Activated CD8-positive, alpha-beta T cell treated with anti-CD3 and anti-CD28 coated beads for 36 hours (primary cell): ENCODE results near the gene SDK2. TPM values are rescaled to one million over a fixed set of nuclear protein-coding genes. Genes with fewer than 3 reads are reported as not detected.

Experiments
- ATAC-seq: fragments of 200-7000 bp; cut with Tn5 transposase; one replicate; pipeline ENCODE4 v1.10.0; 2021; ENCODE audit warnings: mild to moderate bottlenecking, moderate library complexity
- CTCF ChIA-PET: fragments of 350-600 bp; sonication (Branson Sonifier 250); formaldehyde crosslinking; loops from one replicate; lab custom pipeline; 2021; ENCODE audit warnings: antibody characterized with exemption; lab: Charles Lee
- POLR2A ChIA-PET: fragments of 350-600 bp; sonication (Branson Sonifier 250); formaldehyde crosslinking; loops from one replicate; lab custom pipeline; 2021; ENCODE audit warnings: antibody characterized with exemption; lab: Charles Lee
- DNase-seq: peaks from one replicate; pipeline ENCODE4 v3.0.0-alpha.2; 2020
- H3K27ac Mint-ChIP-seq: one replicate; pipeline ENCODE4 v1.8.0; 2021; ENCODE audit warnings: mild to moderate bottlenecking, mixed read lengths
- H3K27me3 Mint-ChIP-seq: one replicate; pipeline ENCODE4 v1.8.0; 2021; ENCODE audit warnings: mixed read lengths
- H3K36me3 Mint-ChIP-seq: one replicate; pipeline ENCODE4 v1.8.0; 2021; ENCODE audit warnings: low read depth, mixed read lengths
- H3K4me1 Mint-ChIP-seq: one replicate; pipeline ENCODE4 v1.8.0; 2021; ENCODE audit warnings: low read depth, mixed read lengths
- H3K4me3 Mint-ChIP-seq: one replicate; pipeline ENCODE4 v1.8.0; 2021; ENCODE audit warnings: mild to moderate bottlenecking, moderate library complexity, mixed read lengths
- H3K9me3 Mint-ChIP-seq: one replicate; pipeline ENCODE4 v1.8.0; 2021; ENCODE audit warnings: mixed read lengths
- intact Hi-C: fragments of 100-400 bp; cut with micrococcal nuclease; formaldehyde crosslinking; loops from one replicate; pipeline ENCODE4 v1.10.0; 2022
- total RNA-seq, 2 experiments: library from RNA; stranded (reverse); gene quantifications; one replicate each; pipeline ENCODE4 v1.2.3, GENCODE V29; 2021
- TF ChIP-seq, protein P1 (sequence below): fragments of 200-600 bp; IDR thresholded peaks from one replicate; pipeline ENCODE4 v1.8.0; 2022; ENCODE audit warnings: antibody characterized with exemption, mild to moderate bottlenecking

SDK2 gene
- total RNA-seq, 2 experiments from 2014 or later: 3.2 to 3.3 TPM

DNA sequence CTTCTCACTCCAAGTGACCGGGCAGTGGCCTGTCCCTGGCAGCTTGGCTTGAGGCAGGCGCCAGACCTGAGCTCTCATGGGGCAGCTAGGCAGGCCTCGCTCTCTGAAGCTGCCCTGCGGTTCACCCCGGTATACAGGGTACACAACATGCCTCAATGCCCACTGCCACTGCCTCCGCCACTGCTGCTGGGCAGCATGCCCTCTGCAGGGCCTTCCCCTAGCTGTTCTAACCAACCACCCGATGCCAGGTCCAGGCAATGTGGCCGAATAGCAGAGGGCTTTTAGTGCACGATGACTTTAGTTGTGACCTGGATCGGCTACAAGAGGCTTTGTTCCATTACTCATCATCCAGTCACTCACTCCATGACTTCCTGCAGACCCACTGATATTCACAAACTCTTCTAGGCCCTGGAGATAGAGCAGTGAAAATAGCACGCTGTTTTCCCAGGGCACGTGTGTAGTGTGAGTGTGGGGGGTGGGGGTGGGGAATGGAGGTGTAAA lies 352.2 kb downstream of the SDK2 start:
- Mint-ChIP-seq H3K4me3 (no peak overlapping the region), H3K27me3 (peaks cover 4% of the 10 kb centered on the region), H3K27ac (no peak overlapping the region), H3K4me1 (peaks cover 10% of the 10 kb centered on the region), H3K9me3 (no peaks in the 10 kb centered on the region), H3K36me3 (no peaks in the 10 kb centered on the region)
- ChIA-PET CTCF (interaction anchor here (1.9 kb wide), 1 partner anchor 78 kb away, joined by 7 read pairs; no protein-coding TSS in a partner anchor), POLR2A (no interaction called here)
- TF ChIP-seq, protein P1, sequence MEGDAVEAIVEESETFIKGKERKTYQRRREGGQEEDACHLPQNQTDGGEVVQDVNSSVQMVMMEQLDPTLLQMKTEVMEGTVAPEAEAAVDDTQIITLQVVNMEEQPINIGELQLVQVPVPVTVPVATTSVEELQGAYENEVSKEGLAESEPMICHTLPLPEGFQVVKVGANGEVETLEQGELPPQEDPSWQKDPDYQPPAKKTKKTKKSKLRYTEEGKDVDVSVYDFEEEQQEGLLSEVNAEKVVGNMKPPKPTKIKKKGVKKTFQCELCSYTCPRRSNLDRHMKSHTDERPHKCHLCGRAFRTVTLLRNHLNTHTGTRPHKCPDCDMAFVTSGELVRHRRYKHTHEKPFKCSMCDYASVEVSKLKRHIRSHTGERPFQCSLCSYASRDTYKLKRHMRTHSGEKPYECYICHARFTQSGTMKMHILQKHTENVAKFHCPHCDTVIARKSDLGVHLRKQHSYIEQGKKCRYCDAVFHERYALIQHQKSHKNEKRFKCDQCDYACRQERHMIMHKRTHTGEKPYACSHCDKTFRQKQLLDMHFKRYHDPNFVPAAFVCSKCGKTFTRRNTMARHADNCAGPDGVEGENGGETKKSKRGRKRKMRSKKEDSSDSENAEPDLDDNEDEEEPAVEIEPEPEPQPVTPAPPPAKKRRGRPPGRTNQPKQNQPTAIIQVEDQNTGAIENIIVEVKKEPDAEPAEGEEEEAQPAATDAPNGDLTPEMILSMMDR: no peak
- ATAC-seq (no peak), DNase-seq (no peak)
- intact Hi-C loops: no loop called here

DNA sequence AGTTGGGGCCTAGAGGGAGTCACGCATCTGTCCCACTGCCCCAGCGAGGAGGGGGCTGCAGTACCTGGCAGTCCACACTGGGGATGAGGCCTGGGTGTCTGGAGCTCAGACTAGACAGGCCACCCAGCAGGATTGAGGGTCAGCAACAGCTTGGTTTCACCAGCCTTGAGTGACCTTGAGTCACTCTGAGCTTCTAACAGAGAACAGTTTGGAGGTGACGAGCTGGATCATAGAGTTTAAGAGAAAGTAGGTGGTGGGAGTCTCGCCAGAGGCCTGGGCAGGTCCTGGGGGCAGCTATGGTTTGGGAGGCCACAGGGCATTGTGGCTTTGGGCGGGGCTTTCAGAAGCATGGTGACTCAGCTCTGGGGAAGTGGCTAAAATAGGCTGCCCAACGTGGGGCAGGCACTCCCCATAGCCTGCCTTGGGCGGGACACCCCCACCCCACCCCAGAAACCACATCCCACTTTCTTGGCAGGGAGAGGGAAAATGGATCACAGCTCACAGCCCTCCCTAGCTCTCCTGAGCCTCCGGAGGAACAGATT lies 352.9 kb downstream of the SDK2 start:
- ChIA-PET POLR2A (no interaction called here), CTCF (interaction anchor here (1.8 to 1.9 kb wide), 2 partner anchors 35 to 79 kb away, joined by 6 to 7 read pairs; no protein-coding TSS in a partner anchor)
- DNase-seq (peak; percentile 13), ATAC-seq (peak; percentile 37)
- H3K9me3 Mint-ChIP-seq: no peaks in the 10 kb centered on the region
- H3K36me3 Mint-ChIP-seq: no peaks in the 10 kb centered on the region
- H3K27me3 Mint-ChIP-seq: peaks cover 4% of the 10 kb centered on the region
- H3K4me1 Mint-ChIP-seq: peaks cover 10% of the 10 kb centered on the region
- intact Hi-C loops: no loop called here
- H3K27ac Mint-ChIP-seq: no peak overlapping the region
- TF ChIP-seq, protein P1: no peak
- no peak overlapping the region for H3K4me3 Mint-ChIP-seq

DNA sequence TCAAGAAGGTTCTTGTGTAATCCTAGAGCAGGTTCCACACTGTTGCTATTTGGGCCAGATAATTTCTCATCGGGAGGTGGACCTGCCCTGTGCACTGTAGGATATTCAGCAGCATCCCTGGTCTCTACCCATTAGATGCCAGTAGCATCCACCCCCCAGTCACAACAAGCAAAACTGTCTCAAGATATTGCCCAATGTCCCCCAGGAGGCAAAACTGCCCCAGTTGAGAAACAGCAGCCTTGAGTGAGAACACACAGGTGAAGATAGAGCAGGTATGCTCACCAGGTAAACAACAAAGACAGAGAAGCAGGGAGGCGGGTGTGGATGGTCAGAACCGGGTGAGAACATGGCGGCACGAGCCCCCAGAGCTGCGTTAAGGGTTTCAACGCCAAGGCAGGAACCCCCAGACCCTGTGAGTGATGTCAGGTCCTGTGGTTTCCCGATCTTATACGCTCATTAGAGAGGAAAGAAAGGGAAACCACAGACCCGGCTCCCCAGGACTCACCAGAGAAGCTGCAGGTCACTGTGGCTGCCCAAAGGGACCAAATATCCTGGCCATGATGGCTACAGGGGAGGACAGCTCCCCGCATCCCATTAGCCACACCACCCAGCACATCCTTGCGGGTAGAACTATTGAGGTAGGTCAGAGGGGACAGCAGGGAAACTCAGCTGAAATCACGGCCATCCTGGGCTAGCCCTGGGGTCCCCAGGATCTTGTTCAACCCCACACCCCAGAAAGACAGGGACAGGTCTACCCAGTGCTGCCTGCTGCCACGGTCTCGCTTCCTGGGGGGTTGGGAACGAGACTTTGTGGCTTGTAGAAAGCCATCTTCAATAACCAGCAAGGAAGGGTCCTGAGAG lies 353.6 kb downstream of the SDK2 start:
- Mint-ChIP-seq H3K27me3 (peaks cover 4% of the 10 kb centered on the region), H3K4me1 (peaks cover 10% of the 10 kb centered on the region), H3K9me3 (no peaks in the 10 kb centered on the region), H3K36me3 (no peaks in the 10 kb centered on the region), H3K27ac (no peak overlapping the region), H3K4me3 (no peak overlapping the region)
- DNase-seq: no peak
- intact Hi-C loops: no loop called here
- TF ChIP-seq, protein P1: no peak
- ChIA-PET POLR2A (no interaction called here), CTCF (interaction anchor here (1.8 to 1.9 kb wide), 2 partner anchors 34 to 79 kb away, joined by 6 to 7 read pairs; no protein-coding TSS in a partner anchor)
- no peak for ATAC-seq

DNA sequence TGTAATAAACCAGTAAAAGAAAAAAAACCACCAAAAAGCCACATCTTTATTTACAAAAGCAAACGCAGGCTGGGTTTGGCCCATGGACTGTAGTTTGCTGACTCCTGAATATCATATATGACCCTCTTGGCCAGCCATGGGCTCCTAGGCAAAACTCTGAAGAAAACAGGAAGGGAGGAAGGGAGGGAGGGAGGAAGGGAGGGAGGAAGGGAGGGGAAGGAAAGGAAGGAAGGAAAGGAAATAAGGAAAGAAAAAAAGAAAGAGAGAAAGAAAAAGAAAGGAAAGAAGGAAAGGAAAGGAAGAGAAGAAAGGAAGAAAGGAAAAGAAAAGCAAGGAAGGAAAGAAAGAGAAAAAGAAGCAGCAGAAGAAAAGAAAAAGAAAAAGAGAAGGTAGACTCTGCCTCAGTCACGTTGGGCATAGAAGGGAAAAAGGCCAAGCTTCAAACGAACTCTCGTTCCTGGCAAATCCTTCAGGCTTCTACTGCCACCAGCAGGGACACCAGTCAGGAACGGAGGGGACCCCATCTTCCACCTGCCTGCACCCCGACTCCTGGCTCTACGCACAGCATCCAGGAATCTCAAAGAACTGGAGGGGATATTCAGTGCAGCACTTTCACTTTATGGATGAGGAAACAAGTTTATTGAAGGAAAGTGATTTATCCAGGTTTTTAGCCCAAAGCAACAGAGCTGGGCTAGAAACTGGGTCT lies 354.5 kb downstream of the SDK2 start:
- ChIA-PET CTCF (interaction anchor here (1.8 kb wide), 1 partner anchor 33 kb away, joined by 6 read pairs; no protein-coding TSS in a partner anchor), POLR2A (no interaction called here)
- Mint-ChIP-seq H3K4me3 (no peak overlapping the region), H3K9me3 (no peaks in the 10 kb centered on the region), H3K27ac (no peak overlapping the region), H3K4me1 (peaks cover 10% of the 10 kb centered on the region), H3K36me3 (no peaks in the 10 kb centered on the region), H3K27me3 (peaks cover 4% of the 10 kb centered on the region)
- ATAC-seq: no peak
- DNase-seq: no peak
- intact Hi-C loops: no loop called here
- TF ChIP-seq, protein P1: no peak
